ENCODE measurements around the gene TUBGCP6.

DNA sequence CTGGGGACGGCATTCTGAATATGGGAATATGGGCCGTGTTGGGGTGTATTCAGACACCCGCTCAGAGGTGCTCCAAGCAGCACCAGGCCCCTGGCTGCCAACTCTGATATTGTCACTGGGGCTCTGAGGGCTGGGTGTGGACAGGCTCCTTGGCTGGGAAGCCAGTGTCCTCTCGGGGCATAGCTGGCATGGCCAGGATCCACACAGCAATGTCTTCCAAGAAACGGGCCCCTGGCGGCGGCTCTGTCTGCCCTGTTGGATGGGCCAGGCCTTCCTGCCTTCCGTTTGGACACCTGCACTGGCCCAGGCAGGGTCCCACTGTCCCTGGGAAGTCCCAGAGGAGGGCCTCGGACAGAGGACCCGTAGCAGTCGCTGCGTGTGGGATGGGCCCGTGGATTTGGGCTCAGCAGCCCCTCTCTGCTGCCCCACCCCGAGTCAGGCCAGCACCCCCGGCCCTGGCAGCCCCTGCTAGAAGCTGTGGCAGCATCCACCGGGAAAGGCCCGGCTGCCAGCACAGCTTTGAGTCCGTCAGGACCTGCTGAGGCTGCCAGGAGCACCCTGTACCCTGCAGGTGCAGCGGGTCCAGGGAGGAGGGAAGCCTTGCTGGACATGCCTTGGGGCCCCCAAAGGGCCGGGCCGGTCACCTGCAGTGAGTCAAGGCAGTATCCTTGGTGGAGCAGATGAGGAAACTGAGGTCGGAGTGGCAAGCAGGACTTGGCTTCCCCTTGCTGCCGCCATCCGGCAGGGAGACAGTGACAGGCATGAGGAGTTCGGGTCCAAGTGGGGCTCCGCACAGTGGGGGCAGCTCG is 70.2 kb downstream of the TUBGCP6 start:
- no peak for TF ChIP-seq TAF1 (IDR thresholded peaks at IDR 0.05; ENCODE audit: borderline replicate concordance, insufficient read depth, low read length)
- TF ChIP-seq SIN3A (IDR thresholded peaks at IDR 0.05; ENCODE audit: borderline replicate concordance, insufficient read depth, low read length), result no peak
- no peak for TF ChIP-seq POLR2AphosphoS5 (IDR thresholded peaks at IDR 0.05; ENCODE audit: low read depth, low read length)
- TF ChIP-seq, protein P1, sequence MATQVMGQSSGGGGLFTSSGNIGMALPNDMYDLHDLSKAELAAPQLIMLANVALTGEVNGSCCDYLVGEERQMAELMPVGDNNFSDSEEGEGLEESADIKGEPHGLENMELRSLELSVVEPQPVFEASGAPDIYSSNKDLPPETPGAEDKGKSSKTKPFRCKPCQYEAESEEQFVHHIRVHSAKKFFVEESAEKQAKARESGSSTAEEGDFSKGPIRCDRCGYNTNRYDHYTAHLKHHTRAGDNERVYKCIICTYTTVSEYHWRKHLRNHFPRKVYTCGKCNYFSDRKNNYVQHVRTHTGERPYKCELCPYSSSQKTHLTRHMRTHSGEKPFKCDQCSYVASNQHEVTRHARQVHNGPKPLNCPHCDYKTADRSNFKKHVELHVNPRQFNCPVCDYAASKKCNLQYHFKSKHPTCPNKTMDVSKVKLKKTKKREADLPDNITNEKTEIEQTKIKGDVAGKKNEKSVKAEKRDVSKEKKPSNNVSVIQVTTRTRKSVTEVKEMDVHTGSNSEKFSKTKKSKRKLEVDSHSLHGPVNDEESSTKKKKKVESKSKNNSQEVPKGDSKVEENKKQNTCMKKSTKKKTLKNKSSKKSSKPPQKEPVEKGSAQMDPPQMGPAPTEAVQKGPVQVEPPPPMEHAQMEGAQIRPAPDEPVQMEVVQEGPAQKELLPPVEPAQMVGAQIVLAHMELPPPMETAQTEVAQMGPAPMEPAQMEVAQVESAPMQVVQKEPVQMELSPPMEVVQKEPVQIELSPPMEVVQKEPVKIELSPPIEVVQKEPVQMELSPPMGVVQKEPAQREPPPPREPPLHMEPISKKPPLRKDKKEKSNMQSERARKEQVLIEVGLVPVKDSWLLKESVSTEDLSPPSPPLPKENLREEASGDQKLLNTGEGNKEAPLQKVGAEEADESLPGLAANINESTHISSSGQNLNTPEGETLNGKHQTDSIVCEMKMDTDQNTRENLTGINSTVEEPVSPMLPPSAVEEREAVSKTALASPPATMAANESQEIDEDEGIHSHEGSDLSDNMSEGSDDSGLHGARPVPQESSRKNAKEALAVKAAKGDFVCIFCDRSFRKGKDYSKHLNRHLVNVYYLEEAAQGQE (IDR thresholded peaks at IDR 0.05; ENCODE audit: insufficient read depth in 1 of 2, low read depth in 2 of 2, low read length in 2 of 2), result no peak
